Upper lobe of right lung (tissue), 1 donor: Measurements from ENCODE around the gene RAD51B. TPM values are rescaled to one million over a fixed set of nuclear protein-coding genes. Genes with fewer than 3 reads are reported as not detected.
A peak's percentile ranks its signal among the peaks of the same experiment; 100 is the strongest.

Experiments
- ATAC-seq: fragments of 200-7000 bp; cut with Tn5 transposase; one replicate; pipeline ENCODE4 v1.9.1; 2020; ENCODE audit warnings: mild to moderate bottlenecking, moderate library complexity
- DNase-seq: peaks from one replicate; pipeline ENCODE4 v3.0.0-alpha.2; 2020
- H3K27ac ChIP-seq: fragments of 200-600 bp; one replicate; pipeline ENCODE4 v1.8.0; 2022
- H3K27me3 ChIP-seq: fragments of 200-600 bp; one replicate; pipeline ENCODE4 v1.8.0; 2022; ENCODE audit warnings: mild to moderate bottlenecking
- H3K36me3 ChIP-seq: fragments of 200-600 bp; one replicate; pipeline ENCODE4 v1.8.0; 2022
- H3K4me1 ChIP-seq: fragments of 200-600 bp; one replicate; pipeline ENCODE4 v1.8.0; 2022
- H3K4me3 ChIP-seq: fragments of 200-600 bp; one replicate; pipeline ENCODE4 v1.8.0; 2022; ENCODE audit warnings: mild to moderate bottlenecking
- H3K9me3 ChIP-seq: fragments of 200-600 bp; one replicate; pipeline ENCODE4 v1.8.0; 2022
- intact Hi-C: fragments of 100-400 bp; cut with DNase I; formaldehyde crosslinking; loops from one replicate; pipeline ENCODE4 v1.11.0; 2022
- total RNA-seq: library from RNA; stranded (reverse); fragmentation: NEBNext Ultra II Directional; extraction: Animal tissue kit (Norgen Biotek cat#: 25700); gene quantifications from one replicate; pipeline ENCODE4 v1.2.1, GENCODE V29; 2021
- TF ChIP-seq, protein P1 (sequence below): fragments of 200-600 bp; IDR thresholded peaks from one replicate; pipeline ENCODE4 v1.8.0; 2022; ENCODE audit warnings: antibody characterized with exemption
- donor health status: DM: no; HTN: yes; CAD: no; lungs with severe emphysema.

The RAD51B gene
- total RNA-seq, 1 donor from 2014 or later, result 11.5 TPM

DNA sequence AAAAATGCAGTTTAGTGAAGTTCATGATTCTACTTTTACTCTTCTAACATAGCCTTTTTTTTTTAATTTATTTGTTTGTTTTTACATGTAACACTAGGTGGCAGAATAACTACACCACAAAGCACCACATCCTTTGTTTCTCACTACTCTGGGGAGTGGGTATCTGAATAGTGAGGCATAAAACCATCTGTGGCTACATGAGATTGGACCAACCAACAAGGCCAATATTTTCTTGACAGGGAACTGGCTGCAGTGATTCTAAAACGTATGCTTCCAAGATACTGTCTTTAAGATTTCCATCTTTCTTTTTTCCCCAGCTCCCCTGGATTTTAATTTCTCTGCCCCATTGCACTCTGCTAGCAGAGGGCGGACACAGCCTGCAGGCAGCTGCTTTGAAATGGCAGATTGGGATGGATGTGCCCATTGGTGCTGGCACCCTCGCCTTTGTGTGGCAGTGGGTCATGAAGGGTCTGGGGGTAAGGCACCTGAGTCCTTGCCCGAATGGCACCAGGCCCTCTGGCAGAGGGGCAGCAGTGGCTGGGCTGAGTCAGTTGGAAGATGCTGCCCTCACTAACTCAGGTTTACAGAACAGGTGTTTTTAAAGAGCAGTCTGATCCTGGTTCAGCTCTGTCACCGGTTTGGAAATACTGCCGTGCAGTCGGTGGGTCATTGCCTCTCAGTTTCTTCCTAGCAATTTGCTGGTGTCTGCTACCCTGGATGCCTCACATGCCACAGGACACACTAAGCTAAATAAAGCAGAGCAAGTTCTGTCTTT, 429.1 kb downstream of the RAD51B start:
- Histone ChIP-seq H3K27me3 (no peaks in the 10 kb centered on the region), H3K9me3 (no peaks in the 10 kb centered on the region), H3K4me1 (peaks cover 73% of the 10 kb centered on the region), H3K4me3 (no peak overlapping the region), H3K36me3 (no peaks in the 10 kb centered on the region), H3K27ac (peak overlapping the region; percentile 53)
- intact Hi-C loops, result loop anchor here (10.0 kb wide), 3 partner anchors 304 to 566 kb away; no protein-coding TSS in a partner anchor
- ATAC-seq (peak; percentile 88), DNase-seq (peak; percentile 63)
- TF ChIP-seq, protein P1, sequence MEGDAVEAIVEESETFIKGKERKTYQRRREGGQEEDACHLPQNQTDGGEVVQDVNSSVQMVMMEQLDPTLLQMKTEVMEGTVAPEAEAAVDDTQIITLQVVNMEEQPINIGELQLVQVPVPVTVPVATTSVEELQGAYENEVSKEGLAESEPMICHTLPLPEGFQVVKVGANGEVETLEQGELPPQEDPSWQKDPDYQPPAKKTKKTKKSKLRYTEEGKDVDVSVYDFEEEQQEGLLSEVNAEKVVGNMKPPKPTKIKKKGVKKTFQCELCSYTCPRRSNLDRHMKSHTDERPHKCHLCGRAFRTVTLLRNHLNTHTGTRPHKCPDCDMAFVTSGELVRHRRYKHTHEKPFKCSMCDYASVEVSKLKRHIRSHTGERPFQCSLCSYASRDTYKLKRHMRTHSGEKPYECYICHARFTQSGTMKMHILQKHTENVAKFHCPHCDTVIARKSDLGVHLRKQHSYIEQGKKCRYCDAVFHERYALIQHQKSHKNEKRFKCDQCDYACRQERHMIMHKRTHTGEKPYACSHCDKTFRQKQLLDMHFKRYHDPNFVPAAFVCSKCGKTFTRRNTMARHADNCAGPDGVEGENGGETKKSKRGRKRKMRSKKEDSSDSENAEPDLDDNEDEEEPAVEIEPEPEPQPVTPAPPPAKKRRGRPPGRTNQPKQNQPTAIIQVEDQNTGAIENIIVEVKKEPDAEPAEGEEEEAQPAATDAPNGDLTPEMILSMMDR, result peak; percentile 62

DNA sequence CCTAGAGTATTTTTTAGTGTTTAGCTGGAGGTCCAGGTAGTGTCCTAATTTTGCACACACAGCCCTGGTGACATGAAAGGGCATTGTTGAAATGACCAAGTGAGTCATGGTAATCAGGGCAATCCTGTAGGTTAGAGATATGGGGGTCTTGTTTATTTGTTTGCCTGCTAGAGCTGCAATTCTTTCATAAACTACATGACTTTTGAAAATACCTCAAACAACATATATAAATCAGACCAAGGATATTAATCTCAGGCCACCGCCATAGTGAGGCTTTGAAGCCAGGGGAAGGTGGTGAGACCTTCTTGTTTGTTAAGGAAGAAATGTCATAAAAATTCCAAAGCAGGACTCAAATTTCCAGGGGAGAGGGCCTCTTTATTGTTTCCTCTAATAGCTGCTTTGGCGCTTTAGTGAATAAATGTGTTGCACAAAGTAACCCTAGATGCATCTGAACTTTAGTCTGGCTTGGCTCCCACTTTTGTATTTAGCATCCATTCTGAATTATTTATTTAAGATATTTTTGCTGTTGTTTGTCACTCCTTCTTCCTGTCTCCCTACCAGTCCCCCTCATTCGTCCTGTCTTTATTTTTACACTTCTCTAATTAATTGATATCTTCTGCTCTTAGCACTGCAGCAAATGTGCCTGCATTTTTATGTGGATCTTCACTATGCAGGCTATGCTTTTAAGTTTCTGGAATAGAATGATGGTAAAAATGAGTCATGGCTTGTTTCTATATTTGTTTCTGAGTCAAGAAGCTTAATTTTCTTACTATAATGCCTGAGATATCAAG, 430.3 kb downstream of the RAD51B start:
- DNase-seq, result no peak
- H3K27me3 ChIP-seq, result no peaks in the 10 kb centered on the region
- no peaks in the 10 kb centered on the region for H3K36me3 ChIP-seq
- intact Hi-C loops, result loop anchor here (10.0 kb wide), 3 partner anchors 305 to 565 kb away; no protein-coding TSS in a partner anchor
- TF ChIP-seq, protein P1, result no peak
- H3K27ac ChIP-seq, result peak overlapping the region; percentile 55
- H3K4me3 ChIP-seq, result no peak overlapping the region
- peaks cover 65% of the 10 kb centered on the region for H3K4me1 ChIP-seq
- no peak for ATAC-seq
- no peaks in the 10 kb centered on the region for H3K9me3 ChIP-seq

DNA sequence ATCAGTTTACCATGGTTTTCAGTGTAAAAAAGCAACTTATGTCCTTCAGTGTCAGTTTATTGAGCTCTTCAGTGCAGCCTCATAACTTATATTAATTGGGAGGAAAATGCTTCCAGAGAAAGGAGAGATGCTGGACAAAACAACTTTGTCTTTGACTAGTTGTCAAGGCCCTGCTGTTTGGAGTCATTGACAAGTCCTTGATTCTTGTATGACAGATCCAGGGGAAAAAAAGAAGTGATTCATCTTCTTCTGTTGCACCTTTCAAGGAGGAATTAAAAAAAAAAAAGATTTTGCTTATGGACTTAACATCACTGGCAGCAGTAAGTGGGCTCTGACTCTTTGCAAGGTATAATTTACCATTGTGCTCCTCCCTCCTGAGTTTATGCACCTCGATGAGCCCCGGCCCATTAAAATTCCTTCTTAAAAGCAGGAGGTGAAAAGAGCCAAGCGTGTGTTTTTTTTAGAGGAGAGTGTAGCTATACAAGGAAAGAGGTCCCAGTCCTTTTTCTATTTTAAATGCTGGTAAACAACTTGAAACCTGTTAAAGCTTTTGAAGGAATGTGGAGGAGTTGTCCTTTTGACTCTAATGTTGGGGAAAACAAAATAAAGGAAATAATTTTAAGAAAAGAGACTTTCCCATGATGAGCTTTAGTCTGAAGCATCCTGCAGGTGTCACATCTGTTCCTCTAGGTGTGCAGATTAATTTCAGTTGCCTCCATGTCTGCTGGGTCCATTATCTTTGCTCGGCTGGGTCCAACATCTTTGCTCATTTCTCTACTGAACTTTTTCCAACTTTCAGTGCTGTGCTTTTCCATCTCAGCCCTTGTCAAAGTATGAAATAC, 431.6 kb downstream of the RAD51B start:
- peaks cover 62% of the 10 kb centered on the region for H3K4me1 ChIP-seq
- no peaks in the 10 kb centered on the region for H3K9me3 ChIP-seq
- no peaks in the 10 kb centered on the region for H3K27me3 ChIP-seq
- DNase-seq, result no peak
- H3K36me3 ChIP-seq, result no peaks in the 10 kb centered on the region
- peak overlapping the region; percentile 55 for H3K27ac ChIP-seq
- no peak overlapping the region for H3K4me3 ChIP-seq
- intact Hi-C loops, result no loop called here
- ATAC-seq, result no peak
- TF ChIP-seq, protein P1, result no peak

- H3K4me3 ChIP-seq, result no peak overlapping the region
- ATAC-seq (no peak), DNase-seq (no peak)
- no peak overlapping the region for H3K27ac ChIP-seq
- no peaks in the 10 kb centered on the region for H3K27me3 ChIP-seq
- TF ChIP-seq, protein P1, result no peak
- H3K36me3 ChIP-seq, result no peaks in the 10 kb centered on the region
- no peaks in the 10 kb centered on the region for H3K9me3 ChIP-seq
- intact Hi-C loops, result no loop called here
- H3K4me1 ChIP-seq, result peaks cover 56% of the 10 kb centered on the region
Observed at GRCh38 chr14:68251769-68252100, 432.2 kb downstream of the RAD51B start.

DNA sequence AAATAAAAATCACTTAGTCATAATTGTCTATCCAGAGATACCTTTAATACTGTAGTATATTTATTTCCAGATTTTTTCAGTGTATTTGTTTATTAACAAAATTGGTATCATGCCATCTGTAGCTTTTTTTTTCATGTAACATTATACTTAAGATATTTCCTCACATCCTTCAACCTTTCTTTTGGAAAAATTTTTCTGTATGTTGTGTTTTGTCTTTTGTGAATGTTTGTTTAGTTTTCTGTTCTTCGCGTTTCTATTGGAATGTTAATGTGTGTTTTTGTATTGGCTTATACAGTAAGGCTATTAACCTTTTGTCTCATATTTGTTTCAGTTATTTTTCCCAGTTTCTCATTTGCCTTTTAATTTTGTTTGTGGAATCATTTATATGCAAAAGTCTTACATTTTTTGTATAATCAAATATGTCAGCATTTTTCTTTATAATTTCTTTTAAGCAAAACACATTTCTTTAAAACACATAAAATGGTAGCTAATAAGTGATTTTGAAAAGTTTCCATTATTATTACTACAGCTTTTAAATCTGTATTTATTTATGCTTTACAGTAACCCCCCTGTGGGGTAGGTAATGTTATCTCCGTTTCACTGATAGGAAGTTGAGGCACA, 433.7 kb downstream of the RAD51B start:
- intact Hi-C loops, result no loop called here

More for the DNA sequence above, 433.7 kb downstream of the RAD51B start:
- Histone ChIP-seq H3K9me3 (no peaks in the 10 kb centered on the region), H3K27me3 (no peaks in the 10 kb centered on the region), H3K4me1 (peaks cover 41% of the 10 kb centered on the region), H3K27ac (no peak overlapping the region), H3K36me3 (no peaks in the 10 kb centered on the region), H3K4me3 (no peak overlapping the region)
- DNase-seq, result no peak
- no peak for ATAC-seq
- TF ChIP-seq, protein P1, result no peak
